HepG2 (cell line): ENCODE data around the gene TNRC18. TPM values are rescaled to one million over a fixed set of nuclear protein-coding genes. Genes with fewer than 3 reads are reported as not detected.
A peak's percentile ranks its signal among the peaks of the same experiment; 100 is the strongest.

Experiments
- ATAC-seq: fragments of 200-7000 bp; cut with Tn5 transposase; 3 replicates; pipeline ENCODE4 v1.9.1; 2020; ENCODE audit warnings: mild to moderate bottlenecking, moderate library complexity
- BruUV-seq: library from RNA; stranded (reverse); fragments of 400-500 nt; replicated peaks from 2 replicates; lab custom pipeline; 2021; lab: Mats Ljungman, UMichigan
- CTCF ChIA-PET: fragments of 300-600 bp; formaldehyde crosslinking; extraction: SDS; loops from one replicate; lab custom pipeline; 2021; ENCODE audit warnings: low total read pairs, inconsistent platforms, low intra/inter-chr PET ratio; lab: Yijun Ruan, JAX
- POLR2A ChIA-PET: fragments of 350-600 bp; sonication (Branson Sonifier 250); formaldehyde crosslinking; loops from one replicate; lab custom pipeline; 2020; ENCODE audit warnings: antibody characterized with exemption, inconsistent platforms; lab: Yijun Ruan, JAX
- DNase-seq: peaks from one replicate; pipeline ENCODE4 v3.0.0-alpha.2; 2015; ENCODE audit warnings: low spot score
- FAIRE-seq: peaks from 3 replicates; lab custom pipeline; 2011; peaks lifted over from hg19 to GRCh38; lab: Jason Lieb, UNC
- H2AFZ ChIP-seq: one replicate; pipeline ENCODE4 v1.6.1; 2011; ENCODE audit warnings: low read length, inconsistent platforms
- H3K27ac ChIP-seq: fragments of 300-600 bp; 3 replicates; pipeline ENCODE4 v1.8.0; 2011; ENCODE audit warnings: mixed run types, mild to moderate bottlenecking, mixed read lengths, low read length, inconsistent platforms; ENCODE audit not compliant: insufficient read depth; ENCODE audit errors: extremely low read length
- H3K27me3 ChIP-seq, 2 experiments: fragments of 200-600 bp in 1 of 2; 2 replicates in 1 of 2; 3 replicates in 1 of 2; pipeline versions ENCODE4 v1.6.0 to v1.8.0; 2011; ENCODE audit warnings: low read length in 2 of 2, mild to moderate bottlenecking in 2 of 2, moderate library complexity in 2 of 2, inconsistent platforms in 1 of 2; ENCODE audit not compliant: insufficient read depth in 2 of 2, control insufficient read depth in 1 of 2
- H3K36me3 ChIP-seq, 2 experiments: fragments of 200-600 bp in 1 of 2; replicated peaks in 1 of 2; 2 replicates in 1 of 2; 3 replicates in 1 of 2; pipeline versions ENCODE4 v1.5.1 to v1.8.0; 2011; ENCODE audit warnings: low read length in 2 of 2, inconsistent platforms in 1 of 2; ENCODE audit not compliant: insufficient read depth in 2 of 2, control insufficient read depth in 1 of 2
- H3K4me1 ChIP-seq: 2 replicates; pipeline ENCODE4 v1.5.1; 2012; ENCODE audit warnings: low read length, inconsistent platforms; ENCODE audit not compliant: insufficient read depth
- H3K4me2 ChIP-seq: 2 replicates; pipeline ENCODE4 v1.6.0; 2011; ENCODE audit warnings: low read depth, low read length, inconsistent platforms
- H3K4me3 ChIP-seq, 3 experiments: fragments of 200-600 bp in 1 of 3; sonication (generic), shearing (Covaris generic) in 1 of 3; replicated peaks in 1 of 3; 2 replicates each; pipeline ENCODE4 v1.5.1; 2011 to 2016; ENCODE audit warnings: low read length in 3 of 3, inconsistent platforms in 2 of 3, low read depth in 2 of 3, mild to moderate bottlenecking in 2 of 3, control low read depth in 1 of 3, mixed read lengths in 1 of 3; ENCODE audit not compliant: insufficient read depth in 1 of 3
- H3K79me2 ChIP-seq: one replicate; pipeline ENCODE4 v1.6.1; 2011; ENCODE audit warnings: low read length, inconsistent platforms; ENCODE audit not compliant: insufficient read depth
- H3K9ac ChIP-seq: 2 replicates; pipeline ENCODE4 v1.6.0; 2011; ENCODE audit warnings: mild to moderate bottlenecking, low read depth, low read length, inconsistent platforms; ENCODE audit not compliant: insufficient read depth
- H3K9me3 ChIP-seq: 2 replicates; pipeline ENCODE4 v1.5.1; 2012; ENCODE audit warnings: mild to moderate bottlenecking, low read length
- H4K20me1 ChIP-seq: 2 replicates; pipeline ENCODE4 v1.6.0; 2011; ENCODE audit warnings: inconsistent platforms, mild to moderate bottlenecking, low read length, moderate library complexity; ENCODE audit not compliant: insufficient read depth
- AGO2 ChIP-seq: fragments of 200-400 bp; formaldehyde crosslinking; optimal IDR thresholded peaks from 2 replicates; pipeline ENCODE3; 2017; ENCODE audit warnings: mild to moderate bottlenecking, low read depth, low read length, moderate library complexity
- CCDC6 ChIP-seq: sonication (generic); formaldehyde crosslinking; IDR thresholded peaks from 2 replicates; pipeline ENCODE4 v1.8.1; 2022; ENCODE audit warnings: mild to moderate bottlenecking, missing genetic modification reagents, moderate library complexity
- HOXA9 ChIP-seq: sonication (generic); formaldehyde crosslinking; IDR thresholded peaks from 2 replicates; pipeline ENCODE4 v1.8.1; 2022; ENCODE audit warnings: missing genetic modification reagents, mild to moderate bottlenecking, moderate library complexity, borderline replicate concordance
- ISX ChIP-seq: sonication (generic); formaldehyde crosslinking; conservative IDR thresholded peaks from 2 replicates; pipeline ENCODE4 v1.5.0; 2020; ENCODE audit warnings: missing genetic modification reagents
- KAT7 ChIP-seq: IDR thresholded peaks from 2 replicates; pipeline ENCODE4 v1.6.1; 2018; ENCODE audit warnings: borderline replicate concordance, missing compliant biosample characterization
- KLF16 ChIP-seq, 2 experiments: sonication (generic) in 1 of 2; formaldehyde crosslinking in 1 of 2; IDR thresholded peaks; 2 replicates each; pipeline versions ENCODE4 v1.6.1 to v1.8.0; 2016 to 2023; ENCODE audit warnings: missing genetic modification reagents in 2 of 2, missing compliant biosample characterization in 1 of 2
- NFYB ChIP-seq: sonication (generic); formaldehyde crosslinking; IDR thresholded peaks from 2 replicates; pipeline ENCODE4 v1.4.0; 2020; ENCODE audit warnings: missing genetic modification reagents
- PHF5A ChIP-seq: IDR thresholded peaks from one replicate; pipeline ENCODE4 v1.6.1; 2018; ENCODE audit warnings: low read depth, missing genetic modification reagents; ENCODE audit not compliant: unreplicated experiment
- PHF8 ChIP-seq: sonication (generic); formaldehyde crosslinking; IDR thresholded peaks from 2 replicates; pipeline ENCODE4 v1.5.0; 2020; ENCODE audit warnings: missing genetic modification reagents
- PLSCR1 ChIP-seq: sonication (generic); formaldehyde crosslinking; IDR thresholded peaks from 2 replicates; pipeline ENCODE4 v1.5.0; 2020; ENCODE audit warnings: missing genetic modification reagents, mild to moderate bottlenecking, borderline replicate concordance
- TCF12 ChIP-seq, 2 experiments: fragments of 450-650 bp in 1 of 2; sonication (generic) in 1 of 2; formaldehyde crosslinking in 1 of 2; IDR thresholded peaks; 2 replicates each; pipeline versions ENCODE4 v1.6.1 to v1.8.0; 2017 to 2022; ENCODE audit warnings: antibody characterized with exemption in 1 of 2, mild to moderate bottlenecking in 1 of 2, missing genetic modification reagents in 1 of 2, moderate library complexity in 1 of 2
- ZBTB1 ChIP-seq: sonication (generic); formaldehyde crosslinking; IDR thresholded peaks from 2 replicates; pipeline ENCODE4 v1.4.0; 2020; ENCODE audit warnings: missing genetic modification reagents, borderline replicate concordance
- ZBTB7A ChIP-seq: sonication (generic); formaldehyde crosslinking; IDR thresholded peaks from 2 replicates; pipeline ENCODE4 v1.8.0; 2022; ENCODE audit warnings: mild to moderate bottlenecking, missing genetic modification reagents
- ZC3H13 ChIP-seq: sonication (generic); formaldehyde crosslinking; IDR thresholded peaks from 2 replicates; pipeline ENCODE4 v1.8.1; 2023; ENCODE audit warnings: mild to moderate bottlenecking, missing genetic modification reagents, moderate library complexity
- ZNF264 ChIP-seq: sonication (generic); formaldehyde crosslinking; IDR thresholded peaks from 2 replicates; pipeline ENCODE4 v1.4.0; 2020; ENCODE audit warnings: missing genetic modification reagents
- ZNF34 ChIP-seq: sonication (generic); formaldehyde crosslinking; IDR thresholded peaks from 2 replicates; pipeline ENCODE4 v1.4.0; 2020; ENCODE audit warnings: mild to moderate bottlenecking, missing genetic modification reagents, borderline replicate concordance
- ZNF557 ChIP-seq: sonication (generic); formaldehyde crosslinking; IDR thresholded peaks from 2 replicates; pipeline ENCODE4 v1.4.0; 2020; ENCODE audit warnings: missing genetic modification reagents
- ZNF614 ChIP-seq: IDR thresholded peaks from 2 replicates; pipeline ENCODE4 v1.6.1; 2018; ENCODE audit warnings: missing biosample characterization, missing genetic modification reagents, inconsistent platforms, borderline replicate concordance
- ZNF652 ChIP-seq: IDR thresholded peaks from 2 replicates; pipeline ENCODE4 v1.6.1; 2016; ENCODE audit warnings: low read depth, borderline replicate concordance
- ZNF768 ChIP-seq: sonication (generic); formaldehyde crosslinking; IDR thresholded peaks from 2 replicates; pipeline ENCODE4 v1.4.0; 2020; ENCODE audit warnings: missing genetic modification reagents
- ZNF773 ChIP-seq: sonication (generic); formaldehyde crosslinking; IDR thresholded peaks from 2 replicates; pipeline ENCODE4 v1.4.0; 2020; ENCODE audit warnings: missing genetic modification reagents, borderline replicate concordance
- WGBS: methylation state at CpG from one replicate; pipeline ENCODE4 v1.1.6; 2017; ENCODE audit warnings: low lambda C conversion rate; 5-methylcytosine and 5-hydroxymethylcytosine counted together
- in situ Hi-C: cut with HindIII; loops from 2 replicates; pipeline ENCODE4 v1.10.0; 2017; ENCODE audit warnings: low pct_unique_long_range_greater_than_20kb; ENCODE audit not compliant: extremely low pct_ligation_motif_present
- intact Hi-C: fragments of 100-400 bp; cut with micrococcal nuclease; formaldehyde crosslinking; loops from one replicate; pipeline ENCODE4 v1.10.0; 2022; ENCODE audit not compliant: unreplicated experiment
- polyA plus RNA-seq, 8 experiments: library from polyadenylated mRNA; depleted of rRNA in 3 of 8; stranded (reverse) in 7 of 8; unstranded in 1 of 8; fragments of >200 nt; fragmentation: Illumina TruSeq in 4 of 8; extraction: Trizol in 4 of 8; gene quantifications; 2 replicates each; pipeline versions ENCODE4 v1.2.1 to v1.2.3, GENCODE V29; 2011 to 2016; ENCODE audit warnings: low read depth in 4 of 8, missing spikeins in 1 of 8, mixed read lengths in 1 of 8; ENCODE audit not compliant: insufficient read depth in 1 of 8
- total RNA-seq, 5 experiments: library from RNA; depleted of rRNA; stranded (reverse); fragments of >200 nt; fragmentation: Illumina TruSeq; extraction: Trizol; gene quantifications; 2 replicates each; pipeline ENCODE4 v1.2.3, GENCODE V29; 2016; ENCODE audit warnings: low read depth in 1 of 5

TNRC18 gene
- total and polyA plus RNA-seq, 2 of the 13 experiments (the other 11 are each of a cell fraction or from before 2014, with no cell fraction given) = 11.7 to 17.4 TPM

GRCh38 chr7:5421714-5422395, 1.8 kb downstream of the TNRC18 start (continued):
- 0 out of 2 replicates have a peak, but pooled peaks have one; percentile 23 for TF ChIP-seq NFYB (CRISPR knock-in tag)

GRCh38 chr7:5420881-5421713, 2.5 kb downstream of the TNRC18 start:
- 0% methylated on average over 38 of the region's 93 CpGs for WGBS
- no peaks in the 10 kb centered on the region for H3K9me3 ChIP-seq
- H4K20me1 ChIP-seq = peaks cover 49% of the 10 kb centered on the region
- TSS peak; percentile 28 for BruUV-seq
- H3K9ac ChIP-seq = peak overlapping the region; percentile 98
- CTCF ChIA-PET = no interaction called here
- no peak for DNase-seq
- peaks cover 75% of the 10 kb centered on the region for H3K79me2 ChIP-seq
- H2AFZ ChIP-seq = no peak overlapping the region
- ATAC-seq = no peak
- peaks cover 22% of the 10 kb centered on the region for H3K4me1 ChIP-seq
- H3K4me2 ChIP-seq = peak overlapping the region; percentile 98
- POLR2A ChIA-PET = interaction anchor here (0.6 to 2.0 kb wide), 11 partner anchors 12 to 181 kb away, joined by 3 to 20 read pairs (median 4); no protein-coding TSS in a partner anchor
- intact Hi-C loops = no loop called here
- no peak for FAIRE-seq
- in situ Hi-C loops = no loop called here
- no peaks in the 10 kb centered on the region; a peak in 1 of 5 replicates for H3K27me3 ChIP-seq
- H3K36me3 ChIP-seq = peaks cover 0 to 13% of the 10 kb centered on the region in 2 experiments; a peak in 3 of 5 replicates
- peak overlapping the region; percentile 87 to 99 (median 96) for H3K4me3 ChIP-seq
- peak overlapping the region; percentile 97 for H3K27ac ChIP-seq
- no peak for TF ChIP-seq PLSCR1
- TF ChIP-seq ZNF34 (CRISPR knock-in tag) = no peak
- no peak for TF ChIP-seq TCF12 (IDR thresholded peaks at IDR 0.05)
- TF ChIP-seq TCF12 (CRISPR knock-in tag; IDR thresholded peaks at IDR 0.05) = no peak
- no peak for TF ChIP-seq KLF16 (CRISPR knock-in tag; IDR thresholded peaks at IDR 0.05)
- TF ChIP-seq ZNF557 = no peak
- TF ChIP-seq ZBTB1 (CRISPR knock-in tag) = no peak
- 0 out of 2 replicates have a peak, but pooled peaks have one; percentile 30 for TF ChIP-seq ISX (CRISPR knock-in tag)
- TF ChIP-seq ZNF614 = no peak
- peak; percentile 36; the same call in 1 of the 2 replicates for TF ChIP-seq ZNF773 (CRISPR knock-in tag)
- no peak for TF ChIP-seq ZNF652 (CRISPR knock-in tag)
- 0 out of 2 replicates have a peak, but pooled peaks have one; percentile 4 for TF ChIP-seq CCDC6
- no peak for TF ChIP-seq ZNF264 (CRISPR knock-in tag)
- TF ChIP-seq PHF8 (CRISPR knock-in tag) = peak; percentile 55
- TF ChIP-seq AGO2 = peak; percentile 60
- 0 out of 2 replicates have a peak, but pooled peaks have one; percentile 32 for TF ChIP-seq HOXA9 (CRISPR knock-in tag)
- TF ChIP-seq ZNF768 (CRISPR knock-in tag) = peak; percentile 26; the same call in 1 of the 2 replicates
- TF ChIP-seq KAT7 (CRISPR knock-in tag) = 0 out of 2 replicates have a peak, but pooled peaks have one; percentile 16
- TF ChIP-seq ZC3H13 (CRISPR knock-in tag) = 0 out of 2 replicates have a peak, but pooled peaks have one; percentile 44
- no peak for TF ChIP-seq ZBTB7A
- no peak for TF ChIP-seq PHF5A
